ENCODE data around the gene SVEP1.
"Not testable (repeated sequence)": the region's sequence is repeated elsewhere in the genome, so short reads cannot be mapped to it uniquely, and the experiment has no call there.

The SVEP1 gene

DNA sequence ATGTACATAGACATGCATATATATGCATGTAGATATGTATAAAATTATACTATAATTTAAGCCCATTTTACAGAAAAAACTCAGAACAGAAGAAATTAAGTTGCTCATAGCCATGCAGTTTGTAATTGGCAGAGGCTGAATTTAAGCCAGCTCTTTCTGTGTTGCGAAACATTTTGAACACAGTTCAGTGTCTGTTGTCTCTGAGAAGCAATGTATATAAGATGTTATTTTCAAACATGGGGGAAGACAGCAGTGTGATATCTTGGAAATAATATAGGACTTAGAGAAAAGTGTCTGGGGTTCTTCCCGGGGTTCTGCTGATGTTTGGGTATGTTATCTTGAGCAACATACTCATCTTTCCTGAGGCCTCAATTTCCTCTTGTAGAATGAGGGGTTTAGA, 37.6 kb downstream of the SVEP1 start:
- TF ChIP-seq, protein P1, sequence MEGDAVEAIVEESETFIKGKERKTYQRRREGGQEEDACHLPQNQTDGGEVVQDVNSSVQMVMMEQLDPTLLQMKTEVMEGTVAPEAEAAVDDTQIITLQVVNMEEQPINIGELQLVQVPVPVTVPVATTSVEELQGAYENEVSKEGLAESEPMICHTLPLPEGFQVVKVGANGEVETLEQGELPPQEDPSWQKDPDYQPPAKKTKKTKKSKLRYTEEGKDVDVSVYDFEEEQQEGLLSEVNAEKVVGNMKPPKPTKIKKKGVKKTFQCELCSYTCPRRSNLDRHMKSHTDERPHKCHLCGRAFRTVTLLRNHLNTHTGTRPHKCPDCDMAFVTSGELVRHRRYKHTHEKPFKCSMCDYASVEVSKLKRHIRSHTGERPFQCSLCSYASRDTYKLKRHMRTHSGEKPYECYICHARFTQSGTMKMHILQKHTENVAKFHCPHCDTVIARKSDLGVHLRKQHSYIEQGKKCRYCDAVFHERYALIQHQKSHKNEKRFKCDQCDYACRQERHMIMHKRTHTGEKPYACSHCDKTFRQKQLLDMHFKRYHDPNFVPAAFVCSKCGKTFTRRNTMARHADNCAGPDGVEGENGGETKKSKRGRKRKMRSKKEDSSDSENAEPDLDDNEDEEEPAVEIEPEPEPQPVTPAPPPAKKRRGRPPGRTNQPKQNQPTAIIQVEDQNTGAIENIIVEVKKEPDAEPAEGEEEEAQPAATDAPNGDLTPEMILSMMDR (conservative IDR thresholded peaks at IDR 0.05; ENCODE audit: low read depth, low read length), result no peak
- DNase-seq (ENCODE audit: low read depth), result peak; percentile 41
- H3K4me3 ChIP-seq (ENCODE audit: low read depth, low read length), result no peak overlapping the region

DNA sequence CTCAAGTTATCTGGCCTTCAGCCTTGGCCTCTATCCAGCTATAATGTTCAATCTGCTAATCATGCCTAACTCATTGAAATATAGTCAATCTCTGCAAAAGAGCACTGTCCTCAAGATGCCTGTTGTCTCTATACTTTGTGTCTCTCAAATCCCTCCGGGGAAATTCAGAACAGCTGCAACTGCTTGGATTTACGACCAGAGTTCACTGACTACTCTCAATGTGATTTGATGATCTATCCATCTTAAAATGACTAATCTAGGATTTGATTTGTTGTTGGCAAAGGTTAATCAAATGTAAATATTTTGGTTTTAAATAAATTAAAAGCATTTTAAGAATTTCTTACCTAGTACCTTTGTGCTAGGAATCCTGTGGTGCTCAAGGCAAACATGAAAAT, 40.9 kb downstream of the SVEP1 start:
- DNase-seq (ENCODE audit: low read depth), result no peak
- TF ChIP-seq, protein P1 (conservative IDR thresholded peaks at IDR 0.05; ENCODE audit: low read depth, low read length), result no peak
- H3K4me3 ChIP-seq (ENCODE audit: low read depth, low read length), result no peak overlapping the region

GRCh38 chr9:110537841-110538646, 41.5 kb downstream of the SVEP1 start:
- DNase-seq (ENCODE audit: low read depth), result peak; percentile 58
- H3K4me3 ChIP-seq (ENCODE audit: low read depth, low read length), result no peak overlapping the region
- TF ChIP-seq, protein P1 (conservative IDR thresholded peaks at IDR 0.05; ENCODE audit: low read depth, low read length), result no peak

GRCh38 chr9:110536822-110537221, 42.7 kb downstream of the SVEP1 start:
- no peak overlapping the region for H3K4me3 ChIP-seq (ENCODE audit: low read depth, low read length)
- DNase-seq (ENCODE audit: low read depth), result peak; percentile 88
- TF ChIP-seq, protein P1 (conservative IDR thresholded peaks at IDR 0.05; ENCODE audit: low read depth, low read length), result no peak

DNA sequence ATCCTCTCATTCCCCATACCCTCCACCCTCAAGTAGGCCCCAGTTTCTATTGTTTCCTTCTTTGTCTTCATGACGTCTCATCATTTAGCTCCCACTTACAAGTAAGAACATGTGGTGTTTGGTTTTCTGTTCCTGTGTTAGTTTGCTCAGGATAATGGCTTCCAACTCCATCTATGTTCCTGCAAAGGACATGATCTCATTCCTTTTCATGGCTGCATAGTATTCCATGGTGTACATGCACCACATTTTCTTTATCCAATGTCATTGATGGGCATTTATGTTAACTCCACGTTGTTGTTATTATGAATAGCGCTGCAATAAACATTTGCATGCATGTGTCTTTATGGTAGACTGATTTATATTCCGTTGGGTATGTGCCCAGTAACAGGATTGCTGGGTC, 45.4 kb downstream of the SVEP1 start:
- DNase-seq (ENCODE audit: low read depth), result not testable (repeated sequence)

GRCh38 chr9:110532908-110533665, 46.5 kb downstream of the SVEP1 start:
- no peak overlapping the region for H3K4me3 ChIP-seq (ENCODE audit: low read depth, low read length)
- no peak for DNase-seq (ENCODE audit: low read depth)
- TF ChIP-seq, protein P1 (conservative IDR thresholded peaks at IDR 0.05; ENCODE audit: low read depth, low read length), result no peak

More for the DNA sequence above, 45.4 kb downstream of the SVEP1 start:
- not testable (repeated sequence) for H3K4me3 ChIP-seq (ENCODE audit: low read depth, low read length)

DNA sequence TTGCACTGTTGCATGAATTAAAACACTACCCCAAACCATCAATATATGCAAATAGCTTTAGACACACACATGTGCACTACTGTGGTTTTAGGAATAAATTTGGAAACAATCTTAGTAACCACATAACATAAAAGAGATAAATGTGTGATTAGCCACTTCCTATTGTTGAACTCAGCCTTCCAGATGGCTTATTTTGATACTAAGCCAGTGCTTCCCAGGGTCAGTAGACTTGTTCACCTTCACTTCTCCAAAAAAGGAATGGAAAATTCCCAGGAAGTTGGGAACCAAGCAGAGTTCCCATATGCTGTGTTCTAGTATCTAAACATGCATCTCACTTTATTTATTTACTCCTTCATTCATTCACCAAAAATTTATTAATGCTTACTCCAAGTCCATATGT, 47.8 kb downstream of the SVEP1 start:
- H3K4me3 ChIP-seq (ENCODE audit: low read depth, low read length), result no peak overlapping the region
- DNase-seq (ENCODE audit: low read depth), result no peak

GRCh38 chr9:110531241-110531640, 48.3 kb downstream of the SVEP1 start:
- not testable (repeated sequence) for DNase-seq (ENCODE audit: low read depth); H3K4me3 ChIP-seq (ENCODE audit: low read depth, low read length)

More for the DNA sequence above, 47.8 kb downstream of the SVEP1 start:
- TF ChIP-seq, protein P1 (conservative IDR thresholded peaks at IDR 0.05; ENCODE audit: low read depth, low read length), result no peak

Measured in choroid plexus epithelial cell (primary cell).